HT-29 (cell line): ENCODE data around the gene AURKA. TPM values are rescaled to one million over a fixed set of nuclear protein-coding genes. Genes with fewer than 3 reads are reported as not detected.
"Not testable (repeated sequence)": the region's sequence is repeated elsewhere in the genome, so short reads cannot be mapped to it uniquely, and the experiment has no call there.

Experiments used
- DNase-seq: peaks from one replicate; pipeline ENCODE4 v3.0.0-alpha.2; 2015; ENCODE audit warnings: low spot score
- total RNA-seq: library from RNA; depleted of rRNA; stranded (reverse); fragments of >200 nt; shearing (Covaris generic); gene quantifications from 2 replicates; pipeline ENCODE4 v1.2.3, GENCODE V29; 2014

Gene AURKA
- total RNA-seq, 1 experiment from 2014 or later, result 75.4 TPM

GRCh38 chr20:56422076-56422823, 30.2 kb upstream of the AURKA start:
- DNase-seq, result peak; percentile 87

DNA sequence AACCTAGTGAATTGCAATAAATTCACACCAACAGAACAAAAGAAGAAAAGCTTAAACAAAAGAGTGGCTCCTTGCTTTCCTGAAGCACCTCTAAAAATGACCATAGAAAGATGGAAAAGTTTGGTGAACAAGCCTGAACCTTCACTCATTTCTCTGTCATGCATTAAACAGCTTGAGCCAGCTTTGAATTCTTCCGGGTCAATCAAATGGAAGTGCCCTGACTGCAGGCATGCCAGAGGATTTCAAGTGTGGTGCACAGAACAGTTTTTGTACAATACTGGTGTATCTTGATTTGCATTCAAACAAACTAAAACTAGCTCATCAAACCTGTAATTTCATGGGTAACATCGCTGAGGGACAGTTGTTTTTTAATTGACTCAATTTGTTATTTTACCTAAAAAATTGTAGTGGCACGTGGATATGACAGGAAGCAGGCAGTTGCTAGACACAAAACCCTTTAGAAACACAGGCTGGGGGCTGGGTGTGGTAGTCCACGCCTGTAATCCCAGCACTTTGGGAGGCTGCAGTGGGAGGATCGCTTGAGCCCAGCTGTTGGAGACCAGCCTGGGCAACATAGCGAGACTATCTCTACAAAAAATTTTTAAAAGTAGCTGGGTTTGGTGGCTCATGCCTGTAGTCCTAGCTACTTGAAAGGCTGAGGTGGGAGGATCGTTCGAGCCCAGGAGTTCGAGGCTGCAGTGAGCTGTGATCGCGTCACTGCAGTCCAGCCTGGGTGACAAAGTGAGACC, 29.1 kb upstream of the AURKA start:
- no peak for DNase-seq

DNA sequence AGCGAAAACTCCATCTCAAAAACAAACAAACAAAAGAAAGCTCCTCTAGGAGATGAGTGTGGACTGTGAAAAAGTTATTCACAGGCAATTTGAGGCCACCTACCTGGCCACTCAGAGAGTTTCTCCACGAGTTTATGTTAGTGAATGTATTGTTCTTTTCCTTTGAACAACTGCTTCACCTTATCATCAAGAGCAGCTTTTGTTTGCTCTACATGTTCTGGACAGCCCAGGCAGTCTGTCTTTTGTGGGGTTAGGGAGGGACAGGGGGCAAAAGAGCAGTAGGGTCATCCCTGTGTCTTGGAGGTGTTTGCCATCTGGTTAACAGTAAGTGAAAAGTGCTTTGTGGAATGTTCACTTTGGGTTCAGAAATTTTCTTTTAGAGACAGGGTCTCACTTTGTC, 28.0 kb upstream of the AURKA start:
- no peak for DNase-seq

GRCh38 chr20:56418385-56418861, 26.4 kb upstream of the AURKA start:
- DNase-seq, result no peak

DNA sequence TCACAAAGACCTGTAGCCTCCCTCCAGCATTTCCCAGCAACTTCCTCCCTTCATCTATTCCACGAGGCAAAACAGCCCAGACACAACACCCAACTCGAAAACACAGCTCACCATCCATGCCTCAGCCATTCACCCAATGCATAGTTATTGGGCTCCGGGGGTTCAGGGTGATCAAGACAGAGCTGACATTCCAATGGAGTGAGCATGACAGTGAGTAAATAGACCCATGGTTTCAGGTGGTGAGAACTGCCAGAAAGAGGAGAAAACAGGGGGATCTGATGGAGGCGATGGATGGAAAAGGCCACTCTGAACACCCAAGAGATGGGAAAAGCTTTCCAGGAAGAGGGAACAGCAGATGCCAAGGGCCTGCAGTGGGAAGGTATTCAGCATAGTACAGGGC, 25.9 kb upstream of the AURKA start:
- DNase-seq, result no peak

DNA sequence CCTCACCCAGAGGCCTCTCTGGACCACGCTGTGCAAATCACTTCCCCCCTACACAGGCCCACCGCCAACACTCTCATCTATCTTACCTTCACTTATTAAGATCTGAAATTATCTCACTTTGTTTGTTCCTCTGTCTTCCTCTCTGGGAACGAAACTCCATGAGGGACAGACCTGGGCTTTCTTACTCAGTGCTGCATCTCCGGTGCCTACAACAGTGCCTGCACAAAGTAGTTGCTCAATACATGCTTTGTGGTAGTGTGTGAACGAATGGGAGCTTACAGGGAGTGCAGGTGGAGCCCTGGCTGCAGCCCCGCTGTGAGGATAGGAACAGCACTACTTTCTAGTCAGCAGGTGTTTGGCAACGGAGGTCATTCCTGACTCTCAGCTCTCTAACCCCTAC, 25.4 kb upstream of the AURKA start:
- DNase-seq, result no peak

GRCh38 chr20:56414842-56415765, 23.1 kb upstream of the AURKA start:
- DNase-seq, result no peak

DNA sequence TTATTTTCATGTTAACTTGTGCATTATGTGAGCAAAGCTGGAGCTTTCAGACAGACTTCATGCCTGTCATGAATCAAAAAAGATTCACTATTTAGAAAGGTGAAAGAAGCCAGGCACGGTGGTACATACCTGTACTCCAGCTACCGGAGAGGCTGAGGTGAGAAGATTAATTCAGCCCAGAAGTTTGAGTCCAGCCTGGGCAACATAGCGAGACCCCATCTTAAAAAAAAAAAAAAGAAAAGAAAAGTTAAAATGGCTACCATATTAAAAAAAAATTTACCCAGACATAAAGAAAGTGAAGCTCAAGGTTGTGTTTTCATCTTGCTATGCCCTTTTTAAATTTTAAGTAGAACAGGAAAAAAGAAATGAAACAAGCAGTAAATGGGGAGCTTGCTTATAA, 20.9 kb upstream of the AURKA start:
- no peak for DNase-seq

GRCh38 chr20:56412473-56412790, 20.4 kb upstream of the AURKA start:
- DNase-seq, result no peak

- peak; percentile 42 for DNase-seq
Observed at GRCh38 chr20:56411759-56412472, 19.9 kb upstream of the AURKA start, which contains the start of gene CASS4. CASS4 (plus strand) TSS chr20:56412260; CDS start chr20:56412459, 199 bp downstream.

- not testable (repeated sequence) for DNase-seq
Observed at GRCh38 chr20:56411287-56411686, 19.3 kb upstream of the AURKA start.

GRCh38 chr20:56409956-56410355, 17.9 kb upstream of the AURKA start:
- no peak for DNase-seq

GRCh38 chr20:56409521-56409920, 17.5 kb upstream of the AURKA start:
- no peak for DNase-seq

GRCh38 chr20:56406910-56407309, 14.9 kb upstream of the AURKA start:
- DNase-seq, result no peak

GRCh38 chr20:56405356-56405755, 13.3 kb upstream of the AURKA start:
- DNase-seq, result not testable (repeated sequence)

- DNase-seq, result no peak
Observed at GRCh38 chr20:56403465-56403864, 11.4 kb upstream of the AURKA start.

GRCh38 chr20:56400001-56400640, 8.1 kb upstream of the AURKA start:
- DNase-seq, result peak; percentile 91

- DNase-seq, result no peak
Observed at GRCh38 chr20:56395166-56395565, 3.2 kb upstream of the AURKA start.

DNA sequence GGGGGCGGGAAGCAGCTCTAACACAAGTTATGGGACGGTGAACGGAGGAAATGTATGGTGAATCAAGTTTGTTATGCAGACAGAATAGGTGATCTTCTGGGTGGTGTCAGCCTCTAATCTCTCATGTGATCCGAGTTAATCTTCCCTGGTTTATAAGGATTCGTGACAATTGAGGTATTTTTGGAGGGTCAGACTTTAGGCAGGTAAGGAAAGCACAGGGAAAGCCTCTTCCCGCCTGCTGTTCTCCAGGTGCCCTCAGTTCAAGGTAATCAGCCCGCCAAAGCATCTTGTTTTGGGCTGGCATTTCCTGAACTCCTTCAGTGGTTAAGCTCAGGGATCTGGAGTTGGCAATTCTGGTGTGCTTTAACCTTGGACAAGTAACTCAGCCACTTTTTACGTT, 1.6 kb upstream of the AURKA start:
- no peak for DNase-seq

GRCh38 chr20:56392881-56393482, 967 bp upstream of the AURKA start:
- DNase-seq, result peak; percentile 36
